ENCODE measurements around the gene GFRA4.

DNA sequence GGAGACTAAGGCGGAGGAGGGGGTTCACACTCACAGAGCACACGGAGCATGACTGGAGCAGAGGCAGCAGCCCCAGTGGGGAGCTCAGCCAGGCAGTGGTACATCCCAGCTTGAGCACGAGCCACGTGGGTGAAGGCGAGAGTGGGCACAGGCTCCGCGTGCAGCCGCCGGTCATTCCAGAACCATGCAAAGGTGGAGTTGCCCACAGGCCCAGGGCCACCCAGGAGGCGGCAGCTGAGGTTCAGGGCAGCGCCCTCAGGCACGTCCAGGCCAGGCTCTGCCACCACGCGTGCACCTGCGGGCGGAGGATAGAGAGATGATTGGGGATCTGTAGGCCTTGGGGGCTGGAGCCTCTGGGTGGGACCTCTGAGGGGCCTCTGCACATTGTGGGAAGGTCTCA lies 28.1 kb upstream of the GFRA4 start:
- TF ChIP-seq EZH2 (IDR thresholded peaks at IDR 0.05; ENCODE audit: low read length, unreplicated experiment): no peak
- TF ChIP-seq, protein P1, sequence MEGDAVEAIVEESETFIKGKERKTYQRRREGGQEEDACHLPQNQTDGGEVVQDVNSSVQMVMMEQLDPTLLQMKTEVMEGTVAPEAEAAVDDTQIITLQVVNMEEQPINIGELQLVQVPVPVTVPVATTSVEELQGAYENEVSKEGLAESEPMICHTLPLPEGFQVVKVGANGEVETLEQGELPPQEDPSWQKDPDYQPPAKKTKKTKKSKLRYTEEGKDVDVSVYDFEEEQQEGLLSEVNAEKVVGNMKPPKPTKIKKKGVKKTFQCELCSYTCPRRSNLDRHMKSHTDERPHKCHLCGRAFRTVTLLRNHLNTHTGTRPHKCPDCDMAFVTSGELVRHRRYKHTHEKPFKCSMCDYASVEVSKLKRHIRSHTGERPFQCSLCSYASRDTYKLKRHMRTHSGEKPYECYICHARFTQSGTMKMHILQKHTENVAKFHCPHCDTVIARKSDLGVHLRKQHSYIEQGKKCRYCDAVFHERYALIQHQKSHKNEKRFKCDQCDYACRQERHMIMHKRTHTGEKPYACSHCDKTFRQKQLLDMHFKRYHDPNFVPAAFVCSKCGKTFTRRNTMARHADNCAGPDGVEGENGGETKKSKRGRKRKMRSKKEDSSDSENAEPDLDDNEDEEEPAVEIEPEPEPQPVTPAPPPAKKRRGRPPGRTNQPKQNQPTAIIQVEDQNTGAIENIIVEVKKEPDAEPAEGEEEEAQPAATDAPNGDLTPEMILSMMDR (conservative IDR thresholded peaks at IDR 0.05; ENCODE audit: low read depth, low read length): no peak
